ENCODE data around the gene DAZAP1. TPM values are rescaled to one million over a fixed set of nuclear protein-coding genes. Genes with fewer than 3 reads are reported as not detected.

DAZAP1 gene
- total and polyA plus RNA-seq, 2 of the 4 experiments (the other 2 are of a cell fraction) = 22.0 to 62.8 TPM

GRCh38 chr19:1446713-1447481 lies 39.5 kb downstream of the DAZAP1 start:
- H2AK9ac ChIP-seq (replicated peaks; ENCODE audit: low read depth, low read length, poor library complexity) = no peak overlapping the region
- H2BK120ac ChIP-seq (ENCODE audit: low read depth, low read length) = no peak overlapping the region
- H4K8ac ChIP-seq (ENCODE audit: low read depth in 2 of 2, low read length in 2 of 2) = no peak overlapping the region
- H3K27me3 ChIP-seq (ENCODE audit: control insufficient read depth, insufficient read depth, low read length) = peaks cover 50% of the 10 kb centered on the region
- H2AFZ ChIP-seq (replicated peaks; ENCODE audit: low read length, poor library complexity) = peak overlapping the region; percentile 72
- H3K9me1 ChIP-seq (ENCODE audit: insufficient read depth, low read length) = no peaks in the 10 kb centered on the region
- no peak overlapping the region for H2BK15ac ChIP-seq (ENCODE audit: low read depth, low read length)
- no peak overlapping the region for H2BK5ac ChIP-seq (ENCODE audit: low read depth, low read length, poor library complexity, severe bottlenecking)
- ATAC-seq (ENCODE audit: low read depth) (no peak), DNase-seq (no peak)
- H3K4ac ChIP-seq (ENCODE audit: low read depth, low read length) = no peak overlapping the region
- peaks cover 5 to 11% of the 10 kb centered on the region in 2 experiments; a peak in 3 of 4 replicates for H3K79me1 ChIP-seq (ENCODE audit: low read depth in 1 of 2, low read length in 2 of 2)
- peaks cover 5% of the 10 kb centered on the region; the same call in 1 of the 2 replicates for H3K4me1 ChIP-seq (ENCODE audit: control insufficient read depth, insufficient read depth, low read length)
- no peak overlapping the region for H2BK20ac ChIP-seq (ENCODE audit: low read depth, low read length)
- no peak overlapping the region for H3K27ac ChIP-seq (ENCODE audit: insufficient read depth, low read length)
- in situ Hi-C loops (cut with MboI; ENCODE audit: low sequenced_read_pairs) (no loop called here), dilution Hi-C loops (cut with HindIII; ENCODE audit: low sequenced_read_pairs, unreplicated experiment) (no loop called here), intact Hi-C loops (cut with micrococcal nuclease) (no loop called here)
- no peak overlapping the region for H3K18ac ChIP-seq (ENCODE audit: low read depth, low read length)
- H4K5ac ChIP-seq (ENCODE audit: low read depth, low read length) = no peak overlapping the region
- no peak overlapping the region for H3K23ac ChIP-seq (ENCODE audit: low read depth, low read length)
- CTCF ChIA-PET = no interaction called here
- no peak overlapping the region for H4K91ac ChIP-seq (ENCODE audit: insufficient read depth, low read depth, low read length)
- H3K56ac ChIP-seq (ENCODE audit: extremely low read depth, insufficient read depth, low read length) = no peak overlapping the region
- no TSS peak for BruUV-seq (replicated peaks)
- no peak overlapping the region for H3K14ac ChIP-seq (replicated peaks; ENCODE audit: low read depth, low read length)
- H3K4me2 ChIP-seq (ENCODE audit: low read depth, low read length) = peak overlapping the region; percentile 16
- H3K9me3 ChIP-seq (ENCODE audit: control insufficient read depth, insufficient read depth, low read length) = no peaks in the 10 kb centered on the region
- H3K9ac ChIP-seq (ENCODE audit: low read depth, low read length) = no peak overlapping the region
- peaks cover 50% of the 10 kb centered on the region for H4K20me1 ChIP-seq (ENCODE audit: insufficient read depth, low read length)
- WGBS, 2 experiments (ENCODE audit: extremely low coverage in 2 of 2, insufficient read length in 1 of 2) = 16% methylated on average over 18 of the region's 63 CpGs; no CpG with 5 or more reads in 1 of the 2 experiments
- H3K36me3 ChIP-seq (ENCODE audit: control insufficient read depth, insufficient read depth, low read length) = peaks cover 8% of the 10 kb centered on the region
- POLR2A ChIA-PET (ENCODE audit: unreplicated experiment) = no interaction called here
- no peak overlapping the region for H2AK5ac ChIP-seq (ENCODE audit: low read depth, low read length)
- TF ChIP-seq MAZ (IDR thresholded peaks at IDR 0.05; ENCODE audit: borderline replicate concordance, low read depth, low read length) (peak; percentile 53; the same call in 1 of the 2 replicates), NFE2L2 (IDR thresholded peaks at IDR 0.05; ENCODE audit: low read depth, low read length) (no peak), RFX5 (IDR thresholded peaks at IDR 0.05; ENCODE audit: low read depth, low read length) (no peak)
- no peak overlapping the region for H3K4me3 ChIP-seq (ENCODE audit: insufficient read depth, low read depth, low read length)
